ENCODE measurements around the gene TMEM183A. TPM values are rescaled to one million over a fixed set of nuclear protein-coding genes. Genes with fewer than 3 reads are reported as not detected.

TMEM183A gene
- total and polyA plus RNA-seq, 9 of the 15 experiments (the other 6 are each of a cell fraction or from before 2014, with no cell fraction given), result 23.4 to 190 (median 124) TPM

GRCh38 chr1:202998836-202999750 is 8.1 kb upstream of the TMEM183A start (continued):
- TF ChIP-seq CHAMP1 (IDR thresholded peaks at IDR 0.05), result peak; percentile 70
- no peak for TF ChIP-seq JUND (IDR thresholded peaks at IDR 0.05; ENCODE audit: borderline replicate concordance, low read depth, low read length)
- TF ChIP-seq JUND (tag; IDR thresholded peaks at IDR 0.05; ENCODE audit: borderline replicate concordance, low read depth, low read length), result 0 out of 3 replicates have a peak, but pooled peaks have one; percentile 18
- no peak for TF ChIP-seq NCOR1 (IDR thresholded peaks at IDR 0.05)
- no peak for TF ChIP-seq ZNF174 (CRISPR knock-in tag; IDR thresholded peaks at IDR 0.05)
- peak; percentile 81 for TF ChIP-seq DPF2 (IDR thresholded peaks at IDR 0.05)
- TF ChIP-seq C11orf30 (IDR thresholded peaks at IDR 0.05; ENCODE audit: low read depth), result peak; percentile 90
- peak in 1 of 2 experiments; percentile 50; a peak in 2 of 4 replicates for TF ChIP-seq TBL1XR1 (IDR thresholded peaks at IDR 0.05; ENCODE audit: low read length in 2 of 2)
- peak; percentile 25; the same call in 1 of the 2 replicates for TF ChIP-seq ZNF384 (IDR thresholded peaks at IDR 0.05; ENCODE audit: low read depth, low read length)
- TF ChIP-seq SIN3B (IDR thresholded peaks at IDR 0.05; ENCODE audit: low read depth), result no peak
- no peak for TF ChIP-seq ARID4B (CRISPR knock-in tag; IDR thresholded peaks at IDR 0.05)
- no peak for TF ChIP-seq SRSF7 (optimal IDR thresholded peaks at IDR 0.05; ENCODE audit: low read depth, low read length)
